K562 (cell line): Measurements from ENCODE around the gene LZTR1. TPM values are rescaled to one million over a fixed set of nuclear protein-coding genes. Genes with fewer than 3 reads are reported as not detected.
A peak's percentile ranks its signal among the peaks of the same experiment; 100 is the strongest.

ENCODE experiments used
- ARID4B ChIP-seq: sonication (generic); formaldehyde crosslinking; IDR thresholded peaks from 2 replicates; pipeline ENCODE4 v1.8.0; 2022; ENCODE audit warnings: mild to moderate bottlenecking, missing genetic modification reagents
- ATF3 ChIP-seq, 2 experiments: fragments of 450-650 bp in 1 of 2; sonication (generic) in 1 of 2; formaldehyde crosslinking in 1 of 2; IDR thresholded peaks in 1 of 2; conservative IDR thresholded peaks in 1 of 2; 2 replicates each; pipeline versions ENCODE4 v1.6.1 to v1.8.1; 2016 to 2023; ENCODE audit warnings: mild to moderate bottlenecking in 2 of 2, moderate library complexity in 2 of 2, inconsistent platforms in 1 of 2, missing genetic modification reagents in 1 of 2
- BCL6 ChIP-seq: fragments of 250-450 bp; sonication (Bioruptor Pico); IDR thresholded peaks from 2 replicates; pipeline ENCODE4 v1.4.0; 2020
- CHD4 ChIP-seq: fragments of 200-600 bp; sonication (generic); IDR thresholded peaks from 3 replicates; pipeline ENCODE4 v1.6.1; 2012; ENCODE audit warnings: low read depth, mild to moderate bottlenecking, mixed read lengths, low read length, inconsistent platforms; ENCODE audit not compliant: insufficient read depth, insufficient replicate concordance, poor library complexity, severe bottlenecking
- ELF4 ChIP-seq: fragments of 450-650 bp; formaldehyde crosslinking; IDR thresholded peaks from 2 replicates; pipeline ENCODE4 v1.4.0; 2022; ENCODE audit warnings: missing genetic modification characterization
- FOS ChIP-seq: IDR thresholded peaks from 3 replicates; pipeline ENCODE4 v1.6.1; 2011; ENCODE audit not compliant: insufficient read length; ENCODE audit errors: extremely low read depth
- FOXK1 ChIP-seq: sonication (generic); formaldehyde crosslinking; IDR thresholded peaks from 2 replicates; pipeline ENCODE4 v1.8.0; 2022; ENCODE audit warnings: missing genetic modification reagents, mild to moderate bottlenecking, borderline replicate concordance
- HLTF ChIP-seq: fragments of 450-650 bp; IDR thresholded peaks from 2 replicates; pipeline ENCODE4 v1.6.1; 2016
- MED1 ChIP-seq: sonication (generic); formaldehyde crosslinking; IDR thresholded peaks from 2 replicates; pipeline ENCODE4 v1.8.1; 2023; ENCODE audit warnings: missing genetic modification reagents, borderline replicate concordance
- NCOA2 ChIP-seq, 2 experiments: fragments of 450-650 bp; IDR thresholded peaks; 2 replicates each; pipeline ENCODE4 v1.6.1; 2018; ENCODE audit warnings: mild to moderate bottlenecking in 2 of 2, moderate library complexity in 1 of 2; ENCODE audit not compliant: partially characterized antibody in 2 of 2
- PML ChIP-seq: IDR thresholded peaks from 2 replicates; pipeline ENCODE4 v1.6.1; 2012; ENCODE audit warnings: low read length, inconsistent platforms
- POLR2AphosphoS5 ChIP-seq: IDR thresholded peaks from 2 replicates; pipeline ENCODE4 v1.6.1; 2011; ENCODE audit warnings: mild to moderate bottlenecking, low read depth, low read length, moderate library complexity; ENCODE audit not compliant: control insufficient read depth, insufficient read depth
- PTBP1 ChIP-seq: fragments of 200-400 bp; formaldehyde crosslinking; IDR thresholded peaks from 2 replicates; pipeline ENCODE4 v1.6.1; 2017; ENCODE audit warnings: low read depth, low read length
- SLC30A9 ChIP-seq: fragments of 250-450 bp; sonication (Bioruptor Pico); IDR thresholded peaks from 2 replicates; pipeline ENCODE4 v1.8.0; 2022; ENCODE audit warnings: mild to moderate bottlenecking, moderate library complexity
- TOE1 ChIP-seq, 2 experiments: fragments of 450-650 bp in 1 of 2; sonication (generic) in 1 of 2; formaldehyde crosslinking in 1 of 2; IDR thresholded peaks; 2 replicates each; pipeline versions ENCODE4 v1.7.1 to v1.8.0; 2016 to 2022; ENCODE audit warnings: borderline replicate concordance in 2 of 2, mild to moderate bottlenecking in 2 of 2, antibody characterized with exemption in 1 of 2, inconsistent platforms in 1 of 2, low read depth in 1 of 2, missing genetic modification reagents in 1 of 2, moderate library complexity in 1 of 2
- ZC3H8 ChIP-seq: fragments of 450-650 bp; IDR thresholded peaks from 2 replicates; pipeline ENCODE4 v1.6.1; 2017
- ZNF311 ChIP-seq: fragments of 250-450 bp; sonication (Bioruptor Pico); IDR thresholded peaks from 2 replicates; pipeline ENCODE4 v1.4.0; 2020; ENCODE audit warnings: mild to moderate bottlenecking, moderate library complexity
- ZNF436 ChIP-seq: fragments of 250-450, 450-650 bp; sonication (Bioruptor Pico); formaldehyde crosslinking; IDR thresholded peaks from 2 replicates; pipeline ENCODE4 v1.7.0; 2020; ENCODE audit warnings: mild to moderate bottlenecking
- polyA plus RNA-seq, 8 experiments: library from polyadenylated mRNA; depleted of rRNA in 4 of 8; stranded (reverse) in 5 of 8; unstranded in 3 of 8; fragments of >200 nt; fragmentation: Nextera tagmentation in 2 of 8; fragmentation: Illumina TruSeq in 1 of 8; extraction: Ambion mirVana in 2 of 8; extraction: Trizol in 1 of 8; gene quantifications; 2 replicates each; pipeline versions ENCODE4 v1.2.1 to v1.2.3, GENCODE V29; 2011 to 2014; ENCODE audit warnings: inconsistent platforms in 1 of 8, missing spikeins in 1 of 8
- total RNA-seq, 7 experiments: library from RNA; depleted of rRNA in 6 of 7; stranded (reverse); fragments of >200 nt in 6 of 7; fragmentation: Illumina TruSeq in 2 of 7; extraction: Trizol in 2 of 7; gene quantifications; 2 replicates each; pipeline versions ENCODE4 v1.2.1 to v1.2.3, GENCODE V29; 2011 to 2021; ENCODE audit warnings: low replicate concordance in 1 of 7
- TF ChIP-seq, protein P1 (sequence below): fragments of 450-650 bp; IDR thresholded peaks from 2 replicates; pipeline ENCODE4 v1.7.1; 2018; ENCODE audit warnings: mild to moderate bottlenecking, low read depth; ENCODE audit not compliant: partially characterized antibody

Gene LZTR1
- total and polyA plus RNA-seq, 9 of the 15 experiments (the other 6 are each of a cell fraction or from before 2014, with no cell fraction given): 2.2 to 135 (median 63.0) TPM

GRCh38 chr22:20964090-20964798, 17.9 kb upstream of the LZTR1 start (continued):
- TF ChIP-seq, protein P1, sequence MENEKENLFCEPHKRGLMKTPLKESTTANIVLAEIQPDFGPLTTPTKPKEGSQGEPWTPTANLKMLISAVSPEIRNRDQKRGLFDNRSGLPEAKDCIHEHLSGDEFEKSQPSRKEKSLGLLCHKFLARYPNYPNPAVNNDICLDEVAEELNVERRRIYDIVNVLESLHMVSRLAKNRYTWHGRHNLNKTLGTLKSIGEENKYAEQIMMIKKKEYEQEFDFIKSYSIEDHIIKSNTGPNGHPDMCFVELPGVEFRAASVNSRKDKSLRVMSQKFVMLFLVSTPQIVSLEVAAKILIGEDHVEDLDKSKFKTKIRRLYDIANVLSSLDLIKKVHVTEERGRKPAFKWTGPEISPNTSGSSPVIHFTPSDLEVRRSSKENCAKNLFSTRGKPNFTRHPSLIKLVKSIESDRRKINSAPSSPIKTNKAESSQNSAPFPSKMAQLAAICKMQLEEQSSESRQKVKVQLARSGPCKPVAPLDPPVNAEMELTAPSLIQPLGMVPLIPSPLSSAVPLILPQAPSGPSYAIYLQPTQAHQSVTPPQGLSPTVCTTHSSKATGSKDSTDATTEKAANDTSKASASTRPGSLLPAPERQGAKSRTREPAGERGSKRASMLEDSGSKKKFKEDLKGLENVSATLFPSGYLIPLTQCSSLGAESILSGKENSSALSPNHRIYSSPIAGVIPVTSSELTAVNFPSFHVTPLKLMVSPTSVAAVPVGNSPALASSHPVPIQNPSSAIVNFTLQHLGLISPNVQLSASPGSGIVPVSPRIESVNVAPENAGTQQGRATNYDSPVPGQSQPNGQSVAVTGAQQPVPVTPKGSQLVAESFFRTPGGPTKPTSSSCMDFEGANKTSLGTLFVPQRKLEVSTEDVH: no peak
- TF ChIP-seq ATF3 (IDR thresholded peaks at IDR 0.05): no peak
- no peak for TF ChIP-seq ATF3 (CRISPR knock-in tag; conservative IDR thresholded peaks at IDR 0.05)
- no peak for TF ChIP-seq HLTF
- TF ChIP-seq SLC30A9: no peak
- no peak for TF ChIP-seq NCOA2 (IDR thresholded peaks at IDR 0.05; ENCODE audit: partially characterized antibody in 2 of 2)
- no peak for TF ChIP-seq MED1
- no peak for TF ChIP-seq ZC3H8
- TF ChIP-seq ZNF311: no peak
- TF ChIP-seq FOS: no peak
- TF ChIP-seq CHD4: peak; percentile 96
- TF ChIP-seq ZNF436: peak; percentile 96
- 0 out of 2 replicates have a peak, but pooled peaks have one; percentile 16 for TF ChIP-seq ELF4 (CRISPR knock-in tag)
- TF ChIP-seq POLR2AphosphoS5: no peak
- no peak for TF ChIP-seq BCL6 (CRISPR knock-in tag)
- TF ChIP-seq TOE1 (IDR thresholded peaks at IDR 0.05; ENCODE audit: borderline replicate concordance): no peak
- no peak for TF ChIP-seq TOE1 (CRISPR knock-in tag; IDR thresholded peaks at IDR 0.05; ENCODE audit: borderline replicate concordance, low read depth)
- no peak for TF ChIP-seq PML
- no peak for TF ChIP-seq FOXK1 (CRISPR knock-in tag)
- no peak for TF ChIP-seq ARID4B
- peak; percentile 49; the same call in 1 of the 2 replicates for TF ChIP-seq PTBP1
